K562 (cell line): Measurements from ENCODE around the gene CD14. TPM values are rescaled to one million over a fixed set of nuclear protein-coding genes. Genes with fewer than 3 reads are reported as not detected.

Source experiments
- HDAC1 ChIP-seq, 2 experiments: fragments of 450-650 bp; IDR thresholded peaks; 2 replicates each; pipeline ENCODE4 v1.6.1; 2016 to 2017; ENCODE audit warnings: inconsistent platforms in 1 of 2, mild to moderate bottlenecking in 1 of 2, moderate library complexity in 1 of 2
- HNRNPUL1 ChIP-seq: fragments of 200-400 bp; formaldehyde crosslinking; IDR thresholded peaks from 2 replicates; pipeline ENCODE4 v1.6.1; 2017; ENCODE audit warnings: low read length
- NCOA4 ChIP-seq: fragments of 450-650 bp; IDR thresholded peaks from 2 replicates; pipeline ENCODE4 v1.6.1; 2018; ENCODE audit warnings: mild to moderate bottlenecking; ENCODE audit not compliant: partially characterized antibody
- TBP ChIP-seq: optimal IDR thresholded peaks from 2 replicates; pipeline ENCODE3; 2011; ENCODE audit warnings: low read depth, low read length, improper control_type of control experiment
- THRB ChIP-seq: fragments of 450-650 bp; formaldehyde crosslinking; conservative IDR thresholded peaks from 2 replicates; pipeline ENCODE4 v1.4.0; 2022; ENCODE audit warnings: mild to moderate bottlenecking, missing genetic modification characterization
- ZBTB40 ChIP-seq, 2 experiments: fragments of 450-650 bp in 1 of 2; sonication (generic) in 1 of 2; formaldehyde crosslinking in 1 of 2; IDR thresholded peaks; 2 replicates each; pipeline versions ENCODE4 v1.7.1 to v1.9.0; 2016 to 2022; ENCODE audit warnings: inconsistent platforms in 1 of 2, mild to moderate bottlenecking in 1 of 2, missing genetic modification reagents in 1 of 2
- ZNF407 ChIP-seq: fragments of 450-650 bp; IDR thresholded peaks from 2 replicates; pipeline ENCODE4 v1.6.1; 2016; ENCODE audit warnings: low read depth
- polyA plus RNA-seq, 8 experiments: library from polyadenylated mRNA; depleted of rRNA in 4 of 8; stranded (reverse) in 5 of 8; unstranded in 3 of 8; fragments of >200 nt; fragmentation: Nextera tagmentation in 2 of 8; fragmentation: Illumina TruSeq in 1 of 8; extraction: Ambion mirVana in 2 of 8; extraction: Trizol in 1 of 8; gene quantifications; 2 replicates each; pipeline versions ENCODE4 v1.2.1 to v1.2.3, GENCODE V29; 2011 to 2014; ENCODE audit warnings: inconsistent platforms in 1 of 8, missing spikeins in 1 of 8
- total RNA-seq, 7 experiments: library from RNA; depleted of rRNA in 6 of 7; stranded (reverse); fragments of >200 nt in 6 of 7; fragmentation: Illumina TruSeq in 2 of 7; extraction: Trizol in 2 of 7; gene quantifications; 2 replicates each; pipeline versions ENCODE4 v1.2.1 to v1.2.3, GENCODE V29; 2011 to 2021; ENCODE audit warnings: low replicate concordance in 1 of 7

The CD14 gene
- total and polyA plus RNA-seq, 9 of the 15 experiments (the other 6 are each of a cell fraction or from before 2014, with no cell fraction given) = 0.07 to 0.47 (median 0.14) TPM; not detected in 2

- TF ChIP-seq THRB (CRISPR knock-in tag) (0 out of 2 replicates have a peak, but pooled peaks have one; percentile 33), ZNF407 (0 out of 2 replicates have a peak, but pooled peaks have one; percentile 41), HDAC1 (IDR thresholded peaks at IDR 0.05) (no peak), TBP (no peak), HNRNPUL1 (no peak), NCOA4 (no peak), ZBTB40 (IDR thresholded peaks at IDR 0.05) (peak; percentile 50; the same call in 1 of the 2 replicates), ZBTB40 (CRISPR knock-in tag; IDR thresholded peaks at IDR 0.05) (no peak)
Measured at GRCh38 chr5:140637371-140638100, 4.6 kb upstream of the CD14 start (continued).
